Suprapubic skin (tissue), 4 donors: ENCODE measurements around the gene ALCAM. TPM values are rescaled to one million over a fixed set of nuclear protein-coding genes. Genes with fewer than 3 reads are reported as not detected.

Source experiments
- DNase-seq, 2 donors: peaks; one replicate each; pipeline ENCODE4 v3.0.0-alpha.2; 2019; ENCODE audit warnings: low spot score in 2 of 2
- H3K27ac ChIP-seq: fragments of 200-600 bp; sonication (generic); one replicate; pipeline ENCODE4 v1.5.1; 2019
- H3K27me3 ChIP-seq: fragments of 200-600 bp; sonication (generic); one replicate; pipeline ENCODE4 v1.5.1; 2019
- H3K36me3 ChIP-seq: fragments of 200-600 bp; sonication (generic); one replicate; pipeline ENCODE4 v1.5.1; 2019
- H3K4me1 ChIP-seq: fragments of 200-600 bp; sonication (generic); one replicate; pipeline ENCODE4 v1.5.1; 2019
- H3K4me3 ChIP-seq: fragments of 200-600 bp; sonication (generic); one replicate; pipeline ENCODE4 v1.5.1; 2019; ENCODE audit warnings: mild to moderate bottlenecking
- H3K9me3 ChIP-seq: fragments of 200-600 bp; sonication (generic); one replicate; pipeline ENCODE4 v1.5.1; 2019
- EP300 ChIP-seq: sonication (generic); formaldehyde crosslinking; IDR thresholded peaks from one replicate; pipeline ENCODE4 v1.6.1; 2017; ENCODE audit warnings: antibody characterized with exemption
- POLR2A ChIP-seq, 2 donors: fragments of 450-650 bp; IDR thresholded peaks; one replicate each; pipeline ENCODE4 v1.6.1; 2017; ENCODE audit warnings: antibody characterized with exemption in 2 of 2, mild to moderate bottlenecking in 2 of 2, moderate library complexity in 2 of 2
- POLR2AphosphoS5 ChIP-seq, 3 donors: sonication (generic); formaldehyde crosslinking; IDR thresholded peaks; one replicate each; pipeline ENCODE4 v1.6.1; 2017; ENCODE audit warnings: antibody characterized with exemption in 3 of 3
- WGBS: methylation state at CpG from one replicate; pipeline ENCODE4 v1.1.5; 2018; 5-methylcytosine and 5-hydroxymethylcytosine counted together
- total RNA-seq, 4 donors: library from RNA; depleted of rRNA; stranded (reverse); fragments of >200 nt; gene quantifications; one replicate each; pipeline ENCODE4 v1.1.0, GENCODE V29; 2016
- TF ChIP-seq, protein P1 (sequence below), 2 donors: fragments of 200-600 bp in 1 of 2; fragments of 450-650 bp in 1 of 2; sonication (generic) in 1 of 2; IDR thresholded peaks; one replicate each; pipeline ENCODE4 v1.5.1; 2016 to 2019; ENCODE audit warnings: antibody characterized with exemption in 2 of 2, mild to moderate bottlenecking in 1 of 2, moderate library complexity in 1 of 2

Gene ALCAM
- total RNA-seq, 4 donors from 2014 or later: 27.6 to 65.5 (median 42.1) TPM

DNA sequence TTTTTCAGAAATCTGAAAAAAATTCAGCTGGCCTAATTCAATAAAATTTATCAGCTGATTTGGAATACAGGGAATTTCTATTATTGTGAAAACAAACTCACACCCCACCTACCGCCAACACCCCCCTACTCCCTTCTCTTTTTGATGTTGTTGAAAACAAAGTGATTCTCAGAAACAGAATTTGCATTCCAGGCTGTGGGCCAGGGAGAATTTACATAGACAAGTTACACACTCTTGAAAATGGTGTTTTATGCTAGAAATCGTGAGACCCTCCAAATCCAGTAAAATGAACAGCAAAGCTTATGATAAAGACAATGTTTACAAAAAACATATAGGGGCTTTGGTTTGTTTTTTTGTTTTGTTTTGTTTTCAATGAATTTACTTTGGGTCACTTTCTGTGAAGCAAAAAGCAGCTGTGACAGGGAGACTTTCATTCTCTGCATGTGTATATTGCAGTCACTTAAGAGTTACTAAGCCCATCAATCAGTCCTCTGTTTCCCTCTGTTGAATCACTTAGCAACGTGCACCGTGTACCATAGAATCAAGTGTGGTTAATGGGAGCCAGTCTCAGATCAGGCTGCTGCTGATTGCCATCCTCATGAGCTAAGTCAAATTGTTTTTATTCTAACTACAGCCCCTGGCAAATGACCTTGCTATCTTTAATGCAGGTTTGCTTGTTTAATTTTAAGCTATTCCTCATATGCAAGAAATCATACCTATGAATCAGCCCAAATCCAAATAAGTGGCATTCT, 159.8 kb downstream of the ALCAM start:
- H3K9me3 ChIP-seq: no peaks in the 10 kb centered on the region
- H3K36me3 ChIP-seq: no peaks in the 10 kb centered on the region
- DNase-seq: no peak
- H3K4me1 ChIP-seq: no peaks in the 10 kb centered on the region
- WGBS: 69% methylated on average over 4 of the region's 4 CpGs
- TF ChIP-seq POLR2A (IDR thresholded peaks at IDR 0.05) (no peak), EP300 (no peak), POLR2AphosphoS5 (IDR thresholded peaks at IDR 0.05) (no peak)
- TF ChIP-seq, protein P1, sequence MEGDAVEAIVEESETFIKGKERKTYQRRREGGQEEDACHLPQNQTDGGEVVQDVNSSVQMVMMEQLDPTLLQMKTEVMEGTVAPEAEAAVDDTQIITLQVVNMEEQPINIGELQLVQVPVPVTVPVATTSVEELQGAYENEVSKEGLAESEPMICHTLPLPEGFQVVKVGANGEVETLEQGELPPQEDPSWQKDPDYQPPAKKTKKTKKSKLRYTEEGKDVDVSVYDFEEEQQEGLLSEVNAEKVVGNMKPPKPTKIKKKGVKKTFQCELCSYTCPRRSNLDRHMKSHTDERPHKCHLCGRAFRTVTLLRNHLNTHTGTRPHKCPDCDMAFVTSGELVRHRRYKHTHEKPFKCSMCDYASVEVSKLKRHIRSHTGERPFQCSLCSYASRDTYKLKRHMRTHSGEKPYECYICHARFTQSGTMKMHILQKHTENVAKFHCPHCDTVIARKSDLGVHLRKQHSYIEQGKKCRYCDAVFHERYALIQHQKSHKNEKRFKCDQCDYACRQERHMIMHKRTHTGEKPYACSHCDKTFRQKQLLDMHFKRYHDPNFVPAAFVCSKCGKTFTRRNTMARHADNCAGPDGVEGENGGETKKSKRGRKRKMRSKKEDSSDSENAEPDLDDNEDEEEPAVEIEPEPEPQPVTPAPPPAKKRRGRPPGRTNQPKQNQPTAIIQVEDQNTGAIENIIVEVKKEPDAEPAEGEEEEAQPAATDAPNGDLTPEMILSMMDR (IDR thresholded peaks at IDR 0.05): no peak
- H3K27me3 ChIP-seq: no peaks in the 10 kb centered on the region
- H3K4me3 ChIP-seq: no peak overlapping the region
- H3K27ac ChIP-seq: no peak overlapping the region

DNA sequence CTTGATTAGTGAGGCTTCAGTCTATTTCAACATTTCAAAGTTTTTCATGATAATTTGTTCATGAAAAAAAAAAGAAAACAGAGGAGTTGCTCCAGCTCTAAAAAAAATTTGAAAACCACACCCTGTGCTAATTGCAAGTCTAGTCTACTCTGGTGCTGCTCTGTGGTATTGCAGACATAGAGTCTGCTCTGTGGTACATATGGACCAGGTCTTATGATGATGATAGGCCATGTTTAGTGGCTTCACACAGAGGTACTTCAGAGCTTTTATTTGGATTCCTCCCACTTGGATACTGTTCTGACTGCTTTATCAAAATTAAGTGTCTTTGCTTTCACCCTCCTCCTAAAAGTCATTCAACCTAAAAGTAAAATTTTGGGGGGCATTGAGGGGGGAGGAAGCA, 160.8 kb downstream of the ALCAM start:
- Histone ChIP-seq H3K27me3 (no peaks in the 10 kb centered on the region), H3K4me3 (no peak overlapping the region), H3K27ac (no peak overlapping the region), H3K36me3 (no peaks in the 10 kb centered on the region), H3K9me3 (no peaks in the 10 kb centered on the region), H3K4me1 (no peaks in the 10 kb centered on the region)
- TF ChIP-seq, protein P1 (IDR thresholded peaks at IDR 0.05): no peak
- TF ChIP-seq POLR2A (IDR thresholded peaks at IDR 0.05): no peak
- TF ChIP-seq EP300: no peak
- no peak for TF ChIP-seq POLR2AphosphoS5 (IDR thresholded peaks at IDR 0.05)
- DNase-seq: no peak

DNA sequence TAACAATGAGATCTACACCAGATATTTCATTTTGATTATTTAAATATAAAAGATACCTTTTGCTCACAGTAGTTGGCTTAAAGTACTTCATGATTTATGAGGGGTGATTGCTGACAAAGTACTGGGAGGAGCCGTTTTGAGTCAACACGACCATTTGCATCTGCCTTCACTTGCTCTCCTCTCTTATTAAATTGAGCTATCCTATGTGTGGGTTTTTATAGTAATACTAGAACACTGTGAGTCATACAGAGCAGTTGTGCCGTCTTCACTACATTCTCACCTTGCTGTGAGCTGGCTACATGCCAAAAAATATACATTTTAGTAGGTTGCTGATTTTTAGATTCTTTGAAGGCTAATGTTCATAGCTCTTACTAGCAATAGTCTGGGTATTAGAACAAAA, 161.2 kb downstream of the ALCAM start:
- TF ChIP-seq POLR2A (IDR thresholded peaks at IDR 0.05) (no peak), EP300 (no peak), POLR2AphosphoS5 (IDR thresholded peaks at IDR 0.05) (no peak)
- TF ChIP-seq, protein P1 (IDR thresholded peaks at IDR 0.05): no peak
- no peaks in the 10 kb centered on the region for H3K36me3 ChIP-seq
- H3K27ac ChIP-seq: no peak overlapping the region
- no peaks in the 10 kb centered on the region for H3K9me3 ChIP-seq
- no peaks in the 10 kb centered on the region for H3K4me1 ChIP-seq
- DNase-seq: no peak
- H3K27me3 ChIP-seq: no peaks in the 10 kb centered on the region
- 34% methylated on average over 3 of the region's 3 CpGs for WGBS
- H3K4me3 ChIP-seq: no peak overlapping the region

DNA sequence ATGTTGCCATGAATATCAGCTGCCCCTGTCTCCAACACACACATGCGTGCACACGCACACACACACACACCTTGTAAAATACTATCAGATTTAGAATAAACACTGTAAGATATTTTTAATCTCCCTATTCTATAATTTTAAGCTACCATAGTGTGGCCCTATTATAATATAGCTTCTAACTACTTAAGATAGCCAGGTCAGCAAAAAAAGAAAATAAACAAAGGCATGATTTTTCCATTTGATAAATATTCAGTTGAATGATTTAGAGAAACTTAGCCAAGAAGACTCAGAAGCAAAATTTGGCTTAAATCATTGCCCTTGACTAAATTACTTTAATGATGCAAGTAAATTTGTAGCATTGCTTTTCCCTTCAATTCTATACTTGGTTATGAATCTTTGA, 162.2 kb downstream of the ALCAM start:
- H3K27ac ChIP-seq: no peak overlapping the region
- no peaks in the 10 kb centered on the region for H3K36me3 ChIP-seq
- DNase-seq: no peak
- H3K9me3 ChIP-seq: no peaks in the 10 kb centered on the region
- H3K4me3 ChIP-seq: no peak overlapping the region
- TF ChIP-seq EP300: no peak
- TF ChIP-seq POLR2AphosphoS5 (IDR thresholded peaks at IDR 0.05): no peak
- TF ChIP-seq, protein P1 (IDR thresholded peaks at IDR 0.05): no peak
- TF ChIP-seq POLR2A (IDR thresholded peaks at IDR 0.05): no peak
- 95% methylated on average over 2 of the region's 2 CpGs for WGBS
- H3K27me3 ChIP-seq: no peaks in the 10 kb centered on the region
- H3K4me1 ChIP-seq: no peaks in the 10 kb centered on the region

DNA sequence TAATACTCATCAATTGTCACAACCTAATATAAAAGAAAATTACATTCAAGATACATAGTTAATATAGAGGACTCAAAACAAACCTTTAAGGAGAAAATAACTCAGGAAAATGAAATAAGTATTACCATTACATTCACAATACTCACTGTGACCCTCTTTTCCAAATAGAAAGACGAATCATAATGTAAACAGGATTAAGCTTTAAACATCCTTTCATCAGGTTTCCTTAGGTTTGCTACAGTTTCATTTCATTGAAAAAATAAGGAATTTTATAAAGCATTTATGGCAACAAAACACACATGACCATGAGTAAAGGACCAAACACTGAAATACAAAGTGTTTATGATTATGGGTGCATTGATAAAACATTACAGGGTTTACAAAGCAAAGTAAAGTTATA, 162.7 kb downstream of the ALCAM start:
- Histone ChIP-seq H3K4me1 (no peaks in the 10 kb centered on the region), H3K36me3 (no peaks in the 10 kb centered on the region), H3K4me3 (no peak overlapping the region), H3K27ac (no peak overlapping the region), H3K27me3 (no peaks in the 10 kb centered on the region), H3K9me3 (no peaks in the 10 kb centered on the region)
- WGBS: 88% methylated on average over 1 of the region's 1 CpG
- DNase-seq: no peak
- TF ChIP-seq EP300 (no peak), POLR2A (IDR thresholded peaks at IDR 0.05) (no peak), POLR2AphosphoS5 (IDR thresholded peaks at IDR 0.05) (no peak)
- TF ChIP-seq, protein P1 (IDR thresholded peaks at IDR 0.05): no peak
